GM21367 (cell line): ENCODE results near the gene FANCC.

ENCODE experiments used
- ATAC-seq: cut with Tn5 transposase; IDR thresholded peaks from one replicate; pipeline ENCODE4 v1.9.1; 2021; ENCODE audit not compliant: unreplicated experiment

FANCC gene

GRCh38 chr9:95053611-95054570 is 263.6 kb downstream of the FANCC start:
- ATAC-seq: no peak

- no peak for ATAC-seq
Observed at GRCh38 chr9:95049761-95050160, 267.7 kb downstream of the FANCC start.
